H4 (cell line): ENCODE data around the gene GALNT1. TPM values are rescaled to one million over a fixed set of nuclear protein-coding genes. Genes with fewer than 3 reads are reported as not detected.
A peak's percentile ranks its signal among the peaks of the same experiment; 100 is the strongest.

ENCODE experiments used
- DNase-seq: peaks from one replicate; pipeline ENCODE4 v3.0.0-alpha.2; 2015; ENCODE audit warnings: low spot score
- total RNA-seq: library from RNA; depleted of rRNA; stranded (reverse); fragments of >200 nt; shearing (Covaris generic); gene quantifications from 2 replicates; pipeline ENCODE4 v1.2.3, GENCODE V29; 2014

Gene GALNT1
- total RNA-seq, 1 experiment from 2014 or later: 85.4 TPM

DNA sequence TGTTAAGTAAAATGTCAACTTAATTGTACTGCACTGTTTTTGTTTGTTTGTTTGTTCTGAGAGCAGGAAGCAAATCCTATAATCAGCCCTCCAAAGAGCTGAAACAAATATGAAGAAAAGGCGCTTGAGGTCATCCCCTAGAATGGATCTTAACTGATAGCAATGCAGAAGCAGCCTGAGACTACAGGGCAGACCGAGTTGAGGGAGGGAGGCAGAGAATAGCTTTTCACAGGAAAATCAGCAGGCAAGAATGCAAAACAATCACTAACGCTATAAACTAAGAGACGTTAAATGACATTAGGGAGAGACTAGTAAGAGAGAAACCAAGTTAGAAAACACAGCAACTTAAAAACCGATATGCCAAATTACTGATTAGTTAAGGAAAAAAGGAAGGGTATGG, 37.2 kb downstream of the GALNT1 start:
- DNase-seq: no peak

DNA sequence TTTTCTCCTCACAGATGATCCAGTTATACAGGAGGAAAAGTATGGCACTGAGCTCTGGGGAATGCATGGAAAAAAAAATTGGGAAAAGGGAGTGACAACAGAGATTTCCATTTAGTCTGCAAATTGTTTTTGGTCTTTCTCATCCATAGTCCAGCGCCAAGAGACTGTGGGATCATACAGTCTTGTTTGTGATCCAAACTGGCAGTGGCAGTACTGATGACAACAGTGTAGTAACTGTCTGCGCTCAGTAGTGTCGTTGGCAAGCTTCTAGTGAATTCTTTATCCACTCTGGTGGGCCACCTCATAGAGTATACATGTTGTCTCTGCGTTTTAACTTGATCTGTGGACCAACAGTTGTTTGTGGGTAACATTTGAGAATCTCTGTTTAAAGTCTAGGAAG, 37.9 kb downstream of the GALNT1 start:
- no peak for DNase-seq

DNA sequence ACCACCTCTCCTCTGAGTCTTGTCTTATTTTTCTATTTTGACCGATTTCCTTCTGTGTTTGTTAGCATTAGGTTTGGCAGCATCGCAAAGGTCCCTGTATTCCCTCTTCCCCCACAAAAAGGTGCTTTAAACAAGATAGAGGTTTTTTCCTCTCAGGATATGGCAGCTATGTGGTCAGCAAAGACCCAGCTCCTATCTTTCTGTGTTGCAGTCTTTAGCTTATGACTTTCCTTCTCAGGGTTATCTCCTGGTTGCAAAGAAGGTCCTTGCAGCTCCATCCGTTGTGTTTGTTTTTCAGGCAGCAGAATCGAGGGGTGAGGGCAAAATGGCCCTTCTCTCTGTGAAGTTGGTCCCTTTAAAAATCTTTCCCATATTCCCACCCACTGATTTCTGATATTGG, 38.4 kb downstream of the GALNT1 start:
- no peak for DNase-seq

DNA sequence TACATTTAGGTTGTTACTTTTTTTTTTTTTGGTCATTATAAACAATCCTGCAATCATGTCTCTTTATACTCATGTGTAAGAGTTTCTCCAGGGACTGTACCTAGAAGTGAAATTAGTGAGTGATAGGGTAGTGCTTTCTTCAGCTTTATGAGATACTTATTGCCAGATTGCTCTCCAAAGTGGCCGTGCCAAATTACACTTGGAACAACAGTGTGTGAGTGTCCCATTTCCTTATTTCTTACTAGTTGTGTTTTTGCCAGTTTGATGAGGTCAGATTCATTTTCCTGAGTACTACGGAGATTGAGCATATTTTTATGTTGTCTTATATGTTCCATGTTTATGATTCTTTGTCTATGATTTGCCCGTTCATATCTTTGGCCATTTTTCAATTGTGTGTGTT, 39.2 kb downstream of the GALNT1 start:
- no peak for DNase-seq

DNA sequence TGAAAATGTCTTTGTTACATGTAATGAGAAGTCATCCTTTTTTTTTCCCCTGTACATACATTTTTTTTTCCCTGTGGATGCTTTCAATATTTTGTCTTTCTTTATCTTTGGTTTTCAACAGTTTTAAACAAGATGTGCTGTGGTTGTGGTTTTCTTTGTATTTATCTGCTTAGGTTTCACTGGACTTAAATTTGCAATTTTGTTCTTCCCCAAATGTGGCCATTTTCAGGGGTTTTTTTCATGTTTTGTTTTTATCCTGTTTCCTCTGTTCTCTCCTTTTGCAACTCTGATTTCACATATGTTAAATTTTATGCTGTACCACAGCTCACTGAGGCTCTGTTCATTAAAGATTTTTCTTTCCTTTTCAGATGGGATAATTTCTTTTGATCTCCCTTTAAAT, 41.7 kb downstream of the GALNT1 start:
- no peak for DNase-seq

DNA sequence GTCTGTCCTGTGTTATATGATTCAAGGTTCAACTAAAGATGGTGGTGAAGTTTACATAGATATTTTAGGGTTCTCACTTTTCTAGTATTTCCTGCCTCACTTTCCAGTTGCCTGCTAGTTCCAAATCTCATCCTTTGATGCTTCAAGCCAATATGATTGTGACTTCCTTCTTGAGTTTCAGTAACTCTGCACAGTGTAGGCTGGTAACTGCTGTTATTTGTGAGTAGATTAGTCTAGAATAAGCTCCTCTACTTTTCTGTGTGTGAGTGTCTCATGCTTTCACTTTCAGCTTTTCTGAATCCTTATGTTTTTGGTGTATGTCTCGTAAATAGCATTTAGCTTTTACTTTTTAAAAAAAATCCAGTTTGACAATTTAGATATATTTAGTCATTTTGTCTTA, 42.6 kb downstream of the GALNT1 start:
- DNase-seq: no peak

DNA sequence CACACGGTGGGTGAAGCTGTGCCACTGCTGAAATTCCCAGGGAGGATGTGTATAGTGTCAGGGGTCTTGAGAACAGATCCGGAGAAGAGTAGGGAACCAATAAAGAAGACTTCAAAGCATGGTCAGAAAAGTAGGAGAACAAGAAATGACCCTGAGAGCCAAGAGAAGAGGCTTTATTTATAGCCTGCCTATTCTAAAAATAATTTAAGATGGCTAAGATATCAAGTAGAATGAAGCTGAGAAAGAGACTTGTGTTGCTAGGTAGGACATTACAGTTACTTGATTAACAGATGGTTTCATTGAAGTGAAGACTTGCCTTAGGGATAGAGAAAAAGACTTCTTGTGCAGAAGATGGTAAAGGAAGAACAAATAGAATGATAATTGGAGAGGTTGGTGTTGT, 43.7 kb downstream of the GALNT1 start:
- no peak for DNase-seq

DNA sequence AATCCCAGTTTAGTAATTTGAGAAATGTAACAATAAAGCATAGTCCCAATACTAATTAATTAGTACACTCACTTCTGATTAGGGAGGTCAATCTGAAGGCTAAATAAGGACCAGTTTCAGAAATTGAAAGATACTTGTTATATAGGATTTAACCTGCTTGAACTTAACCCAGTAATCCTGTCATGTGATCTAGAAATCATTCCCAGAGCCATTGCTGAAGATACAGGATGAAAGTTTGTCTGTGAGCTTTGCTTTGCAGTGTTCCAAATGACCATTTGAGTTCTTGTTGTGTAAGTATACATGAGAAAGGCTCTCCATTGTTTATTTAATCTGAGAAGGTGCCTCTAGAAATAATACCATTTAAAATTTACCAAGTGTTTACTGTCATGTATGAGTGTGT, 52.2 kb downstream of the GALNT1 start:
- DNase-seq: no peak

DNA sequence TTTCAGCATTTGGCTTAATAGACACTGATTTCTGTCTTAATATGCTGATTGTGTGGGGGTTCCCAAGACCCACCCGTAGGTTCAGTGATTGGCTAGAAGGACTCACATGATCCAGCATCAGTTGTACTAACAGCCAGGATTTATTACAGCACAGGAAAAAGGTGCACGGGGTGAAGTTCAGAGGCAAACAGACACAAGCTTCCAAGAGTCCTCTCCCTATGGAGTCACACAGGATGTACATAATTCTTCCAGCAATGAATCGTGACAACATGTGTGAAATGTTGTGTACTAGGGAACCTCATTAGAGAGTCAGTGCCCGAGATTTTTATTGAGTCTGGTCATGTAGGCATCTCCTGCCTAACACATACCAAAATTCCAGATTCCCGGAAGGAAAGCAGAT, 52.8 kb downstream of the GALNT1 start:
- no peak for DNase-seq

DNA sequence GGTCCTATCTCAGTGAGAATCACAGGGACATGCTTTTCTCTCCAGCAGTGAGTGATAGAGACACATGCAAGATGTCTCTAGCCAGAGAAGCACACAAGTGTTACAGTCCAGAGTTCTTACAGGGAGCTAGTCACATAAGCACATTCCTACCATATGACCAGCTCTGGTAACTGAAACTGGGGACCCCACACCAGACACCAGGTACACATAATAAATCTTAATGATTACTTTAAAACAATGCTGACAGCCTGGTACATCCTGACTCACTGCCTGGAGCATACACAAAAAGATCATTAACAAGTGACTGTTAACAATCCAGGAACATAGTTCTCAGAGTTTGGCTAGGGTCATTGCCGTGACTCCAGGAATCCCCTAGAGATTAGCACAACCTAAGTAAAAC, 53.6 kb downstream of the GALNT1 start:
- peak; percentile 14 for DNase-seq

DNA sequence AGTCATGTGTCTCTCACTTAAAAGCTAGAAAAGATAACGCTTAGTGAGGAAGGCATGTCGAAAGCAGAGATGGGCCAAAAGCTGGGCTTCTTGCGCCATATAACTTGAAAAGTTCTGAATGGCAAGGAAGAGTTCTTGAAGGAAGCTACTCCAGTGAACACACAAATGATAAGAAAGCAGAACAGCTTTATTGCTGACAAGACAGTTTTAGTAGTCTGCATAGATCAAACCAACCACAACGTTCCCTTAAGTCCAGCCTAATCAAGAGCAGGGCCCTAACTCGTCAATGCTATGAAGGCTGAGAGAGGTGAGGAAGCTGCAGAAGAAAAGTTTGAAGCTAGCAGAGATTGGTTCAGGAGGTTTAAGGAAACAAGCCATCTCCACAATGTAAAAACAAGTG, 55.7 kb downstream of the GALNT1 start:
- DNase-seq: no peak

DNA sequence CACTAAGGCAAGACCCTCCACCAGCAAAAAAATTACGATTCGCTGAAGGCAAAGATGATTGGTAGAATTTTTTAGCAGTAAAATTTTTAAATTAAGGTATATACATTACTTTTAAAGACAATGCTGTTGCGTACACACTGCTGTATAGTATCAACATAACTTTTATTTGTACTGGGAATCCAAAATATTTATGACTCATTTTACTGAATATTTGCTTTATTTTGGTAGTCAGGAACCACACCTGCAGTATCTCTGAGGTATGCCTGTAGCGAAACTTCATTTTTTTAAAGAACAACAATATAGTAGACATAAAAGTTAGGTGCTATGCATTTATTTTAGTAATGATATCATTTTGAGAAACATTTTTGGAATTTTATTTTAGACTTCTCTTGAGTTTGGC, 57.8 kb downstream of the GALNT1 start:
- no peak for DNase-seq

DNA sequence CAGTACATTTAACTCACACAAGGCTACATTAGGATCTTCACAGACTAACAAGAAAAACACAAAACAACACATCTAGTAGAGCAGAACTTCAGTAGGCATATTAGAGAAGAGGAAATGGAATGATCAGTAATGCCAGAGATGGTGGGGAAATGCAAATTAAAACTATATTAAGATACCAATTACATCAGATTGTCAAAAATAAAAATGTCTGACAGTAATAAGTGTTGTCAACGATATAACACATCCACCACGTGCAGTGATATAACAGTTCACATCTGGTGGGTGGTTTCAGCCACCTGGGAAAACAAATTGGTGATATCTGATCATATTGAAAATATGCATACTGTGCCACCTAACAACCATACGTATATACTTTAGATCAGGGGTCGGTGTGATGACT, 59.9 kb downstream of the GALNT1 start:
- DNase-seq: no peak

DNA sequence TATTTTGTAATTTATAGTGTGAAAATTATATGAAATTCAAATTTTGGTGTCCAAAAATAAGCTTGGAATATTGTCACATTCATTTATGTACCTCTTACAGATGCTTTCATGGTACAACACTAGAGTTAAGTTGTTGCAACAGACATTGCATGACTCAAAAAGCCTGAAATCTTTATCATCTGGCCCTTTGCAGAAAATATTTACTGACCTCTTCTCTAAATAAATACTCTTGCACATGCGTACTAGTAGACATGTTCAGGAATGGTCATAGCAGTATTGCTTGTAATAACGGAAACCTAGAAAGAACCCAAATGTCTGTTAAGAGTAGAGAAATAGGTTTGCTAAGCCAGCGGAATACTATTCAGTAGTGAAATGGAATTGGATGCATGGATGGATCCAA, 60.4 kb downstream of the GALNT1 start:
- no peak for DNase-seq

DNA sequence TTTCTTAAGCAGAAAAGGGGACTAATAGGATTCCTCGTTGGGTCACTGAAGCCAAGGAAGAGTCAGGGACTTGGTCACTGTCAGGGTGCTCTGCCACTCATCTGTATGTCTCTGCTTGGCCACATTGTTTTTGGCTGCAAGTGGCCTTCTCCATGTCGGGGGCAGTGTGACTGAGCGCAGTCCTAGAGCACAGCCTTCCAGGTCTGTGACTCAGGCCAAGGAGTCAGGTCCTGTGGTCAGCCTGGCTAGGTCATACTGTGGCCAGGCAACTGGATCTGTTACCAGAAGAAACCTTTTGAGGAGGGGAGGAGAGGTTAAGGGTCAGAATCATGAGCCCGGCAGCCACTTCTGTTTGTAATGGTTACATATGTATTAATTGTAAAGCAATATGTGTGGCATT, 61.3 kb downstream of the GALNT1 start:
- no peak for DNase-seq

DNA sequence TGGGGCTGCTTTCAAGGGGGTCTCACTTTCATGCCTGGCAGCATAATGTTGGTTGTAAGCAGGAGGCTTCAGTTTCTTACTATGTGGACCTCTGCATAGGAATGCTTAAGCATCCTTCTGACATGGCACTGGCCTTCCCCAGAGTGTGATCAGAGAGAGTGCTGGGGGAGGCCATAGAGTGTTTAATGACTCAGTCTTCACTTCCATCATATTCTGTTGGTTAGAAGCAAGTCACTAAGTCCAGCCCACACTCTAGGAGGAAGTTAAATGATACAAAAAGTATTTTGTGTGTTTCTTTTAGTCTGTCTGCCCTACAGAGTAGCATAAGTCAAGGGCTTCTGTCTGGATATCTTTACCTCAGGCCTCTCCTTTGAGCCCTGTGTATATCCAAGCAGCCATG, 64.9 kb downstream of the GALNT1 start:
- DNase-seq: no peak

DNA sequence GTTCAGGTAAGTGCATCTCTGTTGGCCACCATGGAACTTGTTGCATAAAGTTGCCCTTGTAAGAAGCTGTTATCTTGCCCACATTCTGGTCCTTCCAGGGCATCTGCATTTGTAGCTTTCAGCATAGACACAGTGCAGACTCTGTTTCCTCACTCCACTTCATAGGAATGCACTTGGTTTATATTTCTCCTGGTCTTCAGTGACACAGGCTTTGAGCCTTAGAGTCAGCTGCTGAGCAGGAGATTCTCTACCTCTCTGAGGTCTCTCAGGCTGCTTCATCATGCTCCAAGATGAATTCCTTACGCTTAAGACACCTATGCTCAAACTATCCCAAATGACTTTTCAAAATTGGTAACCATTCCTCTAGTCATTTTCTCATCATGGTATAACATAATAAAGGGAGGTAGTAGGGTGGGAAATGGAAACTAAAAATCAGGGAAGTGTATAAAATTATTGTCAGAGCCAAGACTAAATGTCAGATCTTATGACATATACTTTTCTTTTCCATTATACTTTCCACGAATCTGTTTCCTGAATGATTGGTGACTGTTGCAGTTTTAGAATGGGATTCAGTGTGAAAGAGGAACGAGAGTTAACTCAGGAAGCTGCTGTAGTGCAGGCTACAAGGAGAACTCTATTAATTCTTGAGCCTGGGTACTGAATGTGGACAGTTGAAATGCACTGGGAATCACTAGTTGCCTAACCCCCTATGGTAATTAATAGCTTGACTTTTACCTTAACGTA, 72.0 kb downstream of the GALNT1 start:
- DNase-seq: no peak

DNA sequence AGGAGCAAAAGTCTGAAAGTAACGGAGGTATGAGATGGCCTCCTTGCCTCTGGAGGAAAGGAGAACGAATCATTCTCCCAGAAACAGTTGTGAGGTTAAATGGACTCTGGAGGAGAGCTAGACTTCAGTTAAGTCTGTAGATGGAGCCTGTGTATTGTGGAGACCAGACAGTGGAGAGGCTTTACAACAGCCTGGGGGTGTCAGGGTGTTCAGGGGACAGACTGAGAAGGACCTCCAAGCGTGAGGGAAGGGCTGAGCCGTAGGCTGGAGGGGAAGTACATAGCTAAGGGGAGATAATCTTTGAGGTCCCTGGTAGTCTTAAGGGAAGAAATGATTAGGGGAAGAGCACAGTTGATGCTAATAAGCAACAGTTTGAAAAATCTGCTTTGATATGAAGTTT, 76.6 kb downstream of the GALNT1 start:
- no peak for DNase-seq

DNA sequence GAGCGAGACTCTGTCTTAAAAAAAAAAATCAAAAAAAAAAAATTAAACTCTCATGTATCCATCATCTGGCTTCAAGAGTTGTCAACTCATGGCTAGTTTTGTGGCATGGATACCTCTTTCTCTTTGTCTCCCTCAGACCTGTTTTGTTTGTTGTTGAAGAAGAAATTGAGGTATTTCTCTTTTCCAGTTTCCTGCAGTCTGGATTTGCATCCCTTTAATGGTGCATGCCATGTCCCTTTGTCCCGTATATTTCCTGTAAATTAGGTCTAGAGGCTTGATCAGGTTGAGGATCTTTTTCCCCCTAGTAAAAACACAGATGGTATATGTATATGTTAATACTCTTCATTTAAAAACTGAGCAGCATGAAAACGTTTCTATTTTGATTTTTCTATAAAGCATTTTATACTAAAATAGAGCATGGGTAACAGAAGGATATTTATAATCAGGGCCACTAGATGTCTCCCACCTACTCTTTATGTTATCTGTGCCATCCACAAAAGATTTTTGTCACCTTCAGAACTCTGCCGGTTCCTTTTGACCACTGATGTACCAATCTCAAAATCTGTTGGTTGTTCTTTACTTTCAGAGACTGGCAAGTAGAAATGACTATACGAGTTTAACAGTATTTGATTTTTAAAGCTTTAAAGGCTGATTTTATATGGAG, 80.1 kb downstream of the GALNT1 start:
- no peak for DNase-seq

DNA sequence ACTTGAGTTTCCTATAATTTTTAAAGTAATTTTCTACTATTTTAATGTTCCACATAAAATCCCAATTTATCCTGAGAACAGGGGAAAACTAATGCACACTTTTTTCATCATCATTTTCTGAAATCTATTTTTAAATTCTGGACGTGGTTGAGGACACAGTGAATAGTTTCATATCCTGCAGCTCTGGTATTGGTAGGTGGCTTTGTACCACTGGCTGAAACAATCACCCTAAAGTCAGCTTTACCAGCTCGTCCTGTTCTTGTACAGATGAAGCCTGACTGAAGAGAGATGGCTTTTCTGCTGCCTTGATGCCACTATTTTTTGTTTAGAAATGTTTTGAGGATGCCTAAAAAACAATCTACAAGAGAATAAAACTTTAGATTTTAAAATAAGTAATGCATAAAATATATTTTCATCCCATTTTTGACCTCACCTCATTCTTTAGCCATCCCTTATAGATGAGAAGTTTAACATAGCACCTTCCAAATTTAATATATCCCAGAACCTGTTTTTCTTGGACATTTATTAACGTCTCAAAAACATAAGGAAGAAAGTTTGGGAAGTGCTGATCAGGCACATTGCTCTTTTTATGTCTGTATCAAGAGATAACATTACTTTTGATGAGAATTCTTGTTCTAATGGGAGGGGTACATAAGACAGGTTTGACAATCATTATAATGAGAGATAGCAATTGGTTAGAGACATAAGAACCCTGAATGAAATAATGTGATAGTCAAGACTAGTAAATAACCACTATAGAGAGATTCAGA, 80.9 kb downstream of the GALNT1 start:
- no peak for DNase-seq

DNA sequence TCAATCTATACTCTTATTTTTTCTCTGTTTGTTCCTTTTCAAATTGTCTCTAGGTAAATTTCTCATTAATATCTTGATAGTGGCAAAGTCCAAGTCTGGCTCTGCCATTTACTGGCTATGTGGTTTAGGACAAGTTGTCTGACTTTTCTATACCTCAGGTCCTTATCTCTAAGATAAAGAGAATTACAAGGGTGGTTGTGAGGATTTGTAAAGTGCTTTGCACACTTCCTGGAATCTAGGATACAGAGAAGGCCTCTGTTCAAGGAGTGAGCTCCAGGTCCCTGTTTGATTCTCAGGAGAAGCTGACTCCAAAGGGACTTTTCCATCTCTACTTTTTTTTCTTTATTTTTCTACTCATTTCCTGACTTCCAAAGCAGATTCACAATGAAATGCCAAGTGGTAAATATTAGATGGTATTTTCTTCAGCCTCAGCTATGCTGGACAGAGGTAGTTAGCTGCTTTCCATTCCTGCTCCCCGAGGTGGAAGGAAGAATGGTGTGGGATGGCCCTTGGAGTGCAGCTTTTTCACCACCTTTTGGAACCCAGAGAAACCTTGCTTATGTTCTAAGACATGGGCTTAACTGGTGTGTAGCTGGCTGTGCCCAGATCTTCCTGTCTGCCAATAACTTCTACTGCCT, 90.5 kb downstream of the GALNT1 start:
- no peak for DNase-seq

DNA sequence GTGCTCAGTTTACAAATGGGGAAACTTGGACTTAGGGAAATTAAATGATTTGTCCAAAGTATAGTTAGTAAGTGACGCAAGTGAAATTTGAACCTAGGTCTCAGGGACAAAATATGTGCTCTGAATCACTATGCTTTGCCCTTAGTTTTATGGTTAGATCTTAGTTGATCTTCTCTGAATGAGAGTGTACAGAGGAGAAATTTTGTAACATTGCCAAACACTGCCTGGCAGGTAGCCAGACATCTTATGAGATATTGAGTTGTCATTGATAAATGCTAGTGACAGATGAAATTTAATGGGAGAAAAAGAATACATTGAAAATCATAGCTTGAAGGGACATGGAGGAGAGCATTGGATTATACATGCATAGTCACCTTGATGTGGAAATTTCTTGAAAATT, 91.4 kb downstream of the GALNT1 start:
- DNase-seq: no peak

DNA sequence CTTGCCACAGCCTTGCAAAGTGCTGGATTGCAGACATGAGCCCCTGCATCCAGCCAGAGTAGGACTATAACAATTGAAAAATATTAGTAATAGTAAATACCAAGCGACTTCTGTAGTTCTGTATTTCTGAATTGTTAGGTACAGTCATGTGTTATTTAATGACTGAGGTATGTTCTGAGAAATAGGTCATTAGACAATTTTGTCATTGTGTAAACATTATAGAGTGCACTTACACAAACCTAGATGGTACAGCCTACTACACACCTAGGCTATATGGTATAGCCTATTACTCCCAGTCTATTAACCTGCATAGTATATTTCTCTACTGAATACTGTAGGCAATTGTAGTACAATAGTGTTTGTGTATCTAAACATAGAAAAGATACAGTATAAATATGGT, 92.1 kb downstream of the GALNT1 start:
- no peak for DNase-seq
